GM23338 (cell line): Measurements from ENCODE around the gene BPIFB6. TPM values are rescaled to one million over a fixed set of nuclear protein-coding genes. Genes with fewer than 3 reads are reported as not detected.

Source experiments
- POLR2AphosphoS5 ChIP-seq: IDR thresholded peaks from 2 replicates; pipeline ENCODE4 v1.6.1; 2016; ENCODE audit warnings: antibody characterized with exemption, low read depth
- STAT1 ChIP-seq: IDR thresholded peaks from one replicate; pipeline ENCODE4 v1.6.1; 2016; ENCODE audit warnings: antibody characterized with exemption; ENCODE audit not compliant: unreplicated experiment
- ZNF331 ChIP-seq: fragments of 250-450 bp; sonication (Bioruptor Pico); IDR thresholded peaks from 2 replicates; pipeline ENCODE4 v1.5.0; 2020; ENCODE audit warnings: low read depth, mild to moderate bottlenecking, moderate library complexity
- polyA plus RNA-seq: library from polyadenylated mRNA; unstranded; fragments of >200 nt; fragmentation: Nextera tagmentation; extraction: Ambion mirVana; gene quantifications from 2 replicates; pipeline ENCODE4 v1.2.1, GENCODE V29; 2016
- total RNA-seq: library from RNA; depleted of rRNA; stranded (reverse); fragments of >200 nt; shearing (Covaris generic); gene quantifications from 2 replicates; pipeline ENCODE4 v1.2.3, GENCODE V29; 2014
- TF ChIP-seq, protein P1 (sequence below): fragments of 250-450 bp; sonication (Bioruptor Pico); IDR thresholded peaks from 2 replicates; pipeline ENCODE4 v1.5.0; 2020; ENCODE audit warnings: mild to moderate bottlenecking, moderate library complexity
- TF ChIP-seq, protein P2 (sequence below), 2 experiments: fragments of 200-600 bp in 1 of 2; sonication (generic) in 1 of 2; conservative IDR thresholded peaks; 2 replicates each; pipeline versions ENCODE4 v1.5.1 to v1.6.1; 2016 to 2017; ENCODE audit warnings: antibody characterized with exemption in 2 of 2, low read depth in 2 of 2, mild to moderate bottlenecking in 2 of 2, moderate library complexity in 1 of 2
- TF ChIP-seq, protein P3 (sequence below): IDR thresholded peaks from one replicate; pipeline ENCODE4 v1.6.1; 2018; ENCODE audit warnings: antibody characterized with exemption; ENCODE audit not compliant: unreplicated experiment

BPIFB6 gene
- total and polyA plus RNA-seq, 2 experiments from 2014 or later: not detected

DNA sequence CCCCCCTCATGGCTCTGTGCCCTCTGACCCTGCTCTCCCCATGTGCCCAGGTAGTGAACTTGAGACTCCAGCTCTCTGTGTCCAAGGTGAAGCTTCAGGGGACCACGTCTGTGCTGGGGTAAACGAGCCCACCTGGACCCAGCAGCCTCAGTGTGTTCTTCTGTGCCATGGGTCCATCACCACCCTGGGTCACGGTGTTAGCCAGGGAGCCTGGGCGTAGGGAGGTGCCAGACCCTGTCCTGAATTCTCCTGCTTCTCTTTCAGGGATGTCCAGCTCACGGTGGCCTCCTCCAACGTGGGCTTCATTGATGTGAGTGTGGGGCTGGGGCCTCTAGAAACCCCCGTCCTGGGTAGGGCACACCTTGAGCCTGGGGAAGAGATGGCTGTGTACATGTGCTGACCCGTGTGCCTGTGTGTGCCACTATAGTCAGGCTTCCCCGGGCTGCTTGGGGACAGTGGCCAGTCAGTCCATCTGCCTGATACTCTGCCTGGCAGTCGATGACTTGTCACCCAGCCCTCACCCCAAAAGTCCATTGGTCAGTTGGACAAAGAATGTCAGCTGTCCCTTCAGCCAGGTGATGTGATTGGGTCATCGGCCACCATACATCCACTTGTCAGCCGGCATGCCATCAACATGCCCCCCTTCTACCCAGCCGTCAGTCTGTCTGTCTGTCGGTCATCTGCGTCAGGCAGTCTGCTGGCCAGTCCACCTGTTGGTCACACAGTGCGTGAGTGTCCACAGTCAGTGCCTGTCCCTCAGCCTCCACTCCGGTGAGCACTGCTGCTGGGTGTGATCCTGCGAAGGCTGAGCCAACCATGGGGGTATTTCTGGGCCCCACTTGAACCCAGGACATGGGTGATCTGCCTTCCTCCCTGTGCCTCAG lies 10.9 kb upstream of the BPIFB6 start (continued):
- TF ChIP-seq, protein P1, sequence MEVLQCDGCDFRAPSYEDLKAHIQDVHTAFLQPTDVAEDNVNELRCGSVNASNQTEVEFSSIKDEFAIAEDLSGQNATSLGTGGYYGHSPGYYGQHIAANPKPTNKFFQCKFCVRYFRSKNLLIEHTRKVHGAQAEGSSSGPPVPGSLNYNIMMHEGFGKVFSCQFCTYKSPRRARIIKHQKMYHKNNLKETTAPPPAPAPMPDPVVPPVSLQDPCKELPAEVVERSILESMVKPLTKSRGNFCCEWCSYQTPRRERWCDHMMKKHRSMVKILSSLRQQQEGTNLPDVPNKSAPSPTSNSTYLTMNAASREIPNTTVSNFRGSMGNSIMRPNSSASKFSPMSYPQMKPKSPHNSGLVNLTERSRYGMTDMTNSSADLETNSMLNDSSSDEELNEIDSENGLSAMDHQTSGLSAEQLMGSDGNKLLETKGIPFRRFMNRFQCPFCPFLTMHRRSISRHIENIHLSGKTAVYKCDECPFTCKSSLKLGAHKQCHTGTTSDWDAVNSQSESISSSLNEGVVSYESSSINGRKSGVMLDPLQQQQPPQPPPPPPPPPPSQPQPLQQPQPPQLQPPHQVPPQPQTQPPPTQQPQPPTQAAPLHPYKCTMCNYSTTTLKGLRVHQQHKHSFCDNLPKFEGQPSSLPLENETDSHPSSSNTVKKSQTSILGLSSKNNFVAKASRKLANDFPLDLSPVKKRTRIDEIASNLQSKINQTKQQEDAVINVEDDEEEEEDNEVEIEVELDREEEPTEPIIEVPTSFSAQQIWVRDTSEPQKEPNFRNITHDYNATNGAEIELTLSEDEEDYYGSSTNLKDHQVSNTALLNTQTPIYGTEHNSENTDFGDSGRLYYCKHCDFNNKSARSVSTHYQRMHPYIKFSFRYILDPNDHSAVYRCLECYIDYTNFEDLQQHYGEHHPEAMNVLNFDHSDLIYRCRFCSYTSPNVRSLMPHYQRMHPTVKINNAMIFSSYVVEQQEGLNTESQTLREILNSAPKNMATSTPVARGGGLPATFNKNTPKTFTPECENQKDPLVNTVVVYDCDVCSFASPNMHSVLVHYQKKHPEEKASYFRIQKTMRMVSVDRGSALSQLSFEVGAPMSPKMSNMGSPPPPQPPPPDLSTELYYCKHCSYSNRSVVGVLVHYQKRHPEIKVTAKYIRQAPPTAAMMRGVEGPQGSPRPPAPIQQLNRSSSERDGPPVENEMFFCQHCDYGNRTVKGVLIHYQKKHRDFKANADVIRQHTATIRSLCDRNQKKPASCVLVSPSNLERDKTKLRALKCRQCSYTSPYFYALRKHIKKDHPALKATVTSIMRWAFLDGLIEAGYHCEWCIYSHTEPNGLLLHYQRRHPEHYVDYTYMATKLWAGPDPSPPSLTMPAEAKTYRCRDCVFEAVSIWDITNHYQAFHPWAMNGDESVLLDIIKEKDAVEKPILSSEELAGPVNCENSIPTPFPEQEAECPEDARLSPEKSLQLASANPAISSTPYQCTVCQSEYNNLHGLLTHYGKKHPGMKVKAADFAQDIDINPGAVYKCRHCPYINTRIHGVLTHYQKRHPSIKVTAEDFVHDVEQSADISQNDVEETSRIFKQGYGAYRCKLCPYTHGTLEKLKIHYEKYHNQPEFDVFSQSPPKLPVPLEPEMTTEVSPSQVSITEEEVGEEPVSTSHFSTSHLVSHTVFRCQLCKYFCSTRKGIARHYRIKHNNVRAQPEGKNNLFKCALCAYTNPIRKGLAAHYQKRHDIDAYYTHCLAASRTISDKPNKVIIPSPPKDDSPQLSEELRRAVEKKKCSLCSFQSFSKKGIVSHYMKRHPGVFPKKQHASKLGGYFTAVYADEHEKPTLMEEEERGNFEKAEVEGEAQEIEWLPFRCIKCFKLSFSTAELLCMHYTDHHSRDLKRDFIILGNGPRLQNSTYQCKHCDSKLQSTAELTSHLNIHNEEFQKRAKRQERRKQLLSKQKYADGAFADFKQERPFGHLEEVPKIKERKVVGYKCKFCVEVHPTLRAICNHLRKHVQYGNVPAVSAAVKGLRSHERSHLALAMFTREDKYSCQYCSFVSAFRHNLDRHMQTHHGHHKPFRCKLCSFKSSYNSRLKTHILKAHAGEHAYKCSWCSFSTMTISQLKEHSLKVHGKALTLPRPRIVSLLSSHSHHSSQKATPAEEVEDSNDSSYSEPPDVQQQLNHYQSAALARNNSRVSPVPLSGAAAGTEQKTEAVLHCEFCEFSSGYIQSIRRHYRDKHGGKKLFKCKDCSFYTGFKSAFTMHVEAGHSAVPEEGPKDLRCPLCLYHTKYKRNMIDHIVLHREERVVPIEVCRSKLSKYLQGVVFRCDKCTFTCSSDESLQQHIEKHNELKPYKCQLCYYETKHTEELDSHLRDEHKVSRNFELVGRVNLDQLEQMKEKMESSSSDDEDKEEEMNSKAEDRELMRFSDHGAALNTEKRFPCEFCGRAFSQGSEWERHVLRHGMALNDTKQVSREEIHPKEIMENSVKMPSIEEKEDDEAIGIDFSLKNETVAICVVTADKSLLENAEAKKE (CRISPR knock-in tag): no peak
- TF ChIP-seq, protein P2, sequence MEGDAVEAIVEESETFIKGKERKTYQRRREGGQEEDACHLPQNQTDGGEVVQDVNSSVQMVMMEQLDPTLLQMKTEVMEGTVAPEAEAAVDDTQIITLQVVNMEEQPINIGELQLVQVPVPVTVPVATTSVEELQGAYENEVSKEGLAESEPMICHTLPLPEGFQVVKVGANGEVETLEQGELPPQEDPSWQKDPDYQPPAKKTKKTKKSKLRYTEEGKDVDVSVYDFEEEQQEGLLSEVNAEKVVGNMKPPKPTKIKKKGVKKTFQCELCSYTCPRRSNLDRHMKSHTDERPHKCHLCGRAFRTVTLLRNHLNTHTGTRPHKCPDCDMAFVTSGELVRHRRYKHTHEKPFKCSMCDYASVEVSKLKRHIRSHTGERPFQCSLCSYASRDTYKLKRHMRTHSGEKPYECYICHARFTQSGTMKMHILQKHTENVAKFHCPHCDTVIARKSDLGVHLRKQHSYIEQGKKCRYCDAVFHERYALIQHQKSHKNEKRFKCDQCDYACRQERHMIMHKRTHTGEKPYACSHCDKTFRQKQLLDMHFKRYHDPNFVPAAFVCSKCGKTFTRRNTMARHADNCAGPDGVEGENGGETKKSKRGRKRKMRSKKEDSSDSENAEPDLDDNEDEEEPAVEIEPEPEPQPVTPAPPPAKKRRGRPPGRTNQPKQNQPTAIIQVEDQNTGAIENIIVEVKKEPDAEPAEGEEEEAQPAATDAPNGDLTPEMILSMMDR (conservative IDR thresholded peaks at IDR 0.05; ENCODE audit: low read depth in 2 of 2): no peak
- TF ChIP-seq ZNF331 (CRISPR knock-in tag): no peak
- TF ChIP-seq, protein P3, sequence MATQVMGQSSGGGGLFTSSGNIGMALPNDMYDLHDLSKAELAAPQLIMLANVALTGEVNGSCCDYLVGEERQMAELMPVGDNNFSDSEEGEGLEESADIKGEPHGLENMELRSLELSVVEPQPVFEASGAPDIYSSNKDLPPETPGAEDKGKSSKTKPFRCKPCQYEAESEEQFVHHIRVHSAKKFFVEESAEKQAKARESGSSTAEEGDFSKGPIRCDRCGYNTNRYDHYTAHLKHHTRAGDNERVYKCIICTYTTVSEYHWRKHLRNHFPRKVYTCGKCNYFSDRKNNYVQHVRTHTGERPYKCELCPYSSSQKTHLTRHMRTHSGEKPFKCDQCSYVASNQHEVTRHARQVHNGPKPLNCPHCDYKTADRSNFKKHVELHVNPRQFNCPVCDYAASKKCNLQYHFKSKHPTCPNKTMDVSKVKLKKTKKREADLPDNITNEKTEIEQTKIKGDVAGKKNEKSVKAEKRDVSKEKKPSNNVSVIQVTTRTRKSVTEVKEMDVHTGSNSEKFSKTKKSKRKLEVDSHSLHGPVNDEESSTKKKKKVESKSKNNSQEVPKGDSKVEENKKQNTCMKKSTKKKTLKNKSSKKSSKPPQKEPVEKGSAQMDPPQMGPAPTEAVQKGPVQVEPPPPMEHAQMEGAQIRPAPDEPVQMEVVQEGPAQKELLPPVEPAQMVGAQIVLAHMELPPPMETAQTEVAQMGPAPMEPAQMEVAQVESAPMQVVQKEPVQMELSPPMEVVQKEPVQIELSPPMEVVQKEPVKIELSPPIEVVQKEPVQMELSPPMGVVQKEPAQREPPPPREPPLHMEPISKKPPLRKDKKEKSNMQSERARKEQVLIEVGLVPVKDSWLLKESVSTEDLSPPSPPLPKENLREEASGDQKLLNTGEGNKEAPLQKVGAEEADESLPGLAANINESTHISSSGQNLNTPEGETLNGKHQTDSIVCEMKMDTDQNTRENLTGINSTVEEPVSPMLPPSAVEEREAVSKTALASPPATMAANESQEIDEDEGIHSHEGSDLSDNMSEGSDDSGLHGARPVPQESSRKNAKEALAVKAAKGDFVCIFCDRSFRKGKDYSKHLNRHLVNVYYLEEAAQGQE: no peak
- TF ChIP-seq POLR2AphosphoS5: no peak
- TF ChIP-seq STAT1: no peak
